ENCODE data around the gene ZC3H13. TPM values are rescaled to one million over a fixed set of nuclear protein-coding genes. Genes with fewer than 3 reads are reported as not detected.

ZC3H13 gene, protein sequence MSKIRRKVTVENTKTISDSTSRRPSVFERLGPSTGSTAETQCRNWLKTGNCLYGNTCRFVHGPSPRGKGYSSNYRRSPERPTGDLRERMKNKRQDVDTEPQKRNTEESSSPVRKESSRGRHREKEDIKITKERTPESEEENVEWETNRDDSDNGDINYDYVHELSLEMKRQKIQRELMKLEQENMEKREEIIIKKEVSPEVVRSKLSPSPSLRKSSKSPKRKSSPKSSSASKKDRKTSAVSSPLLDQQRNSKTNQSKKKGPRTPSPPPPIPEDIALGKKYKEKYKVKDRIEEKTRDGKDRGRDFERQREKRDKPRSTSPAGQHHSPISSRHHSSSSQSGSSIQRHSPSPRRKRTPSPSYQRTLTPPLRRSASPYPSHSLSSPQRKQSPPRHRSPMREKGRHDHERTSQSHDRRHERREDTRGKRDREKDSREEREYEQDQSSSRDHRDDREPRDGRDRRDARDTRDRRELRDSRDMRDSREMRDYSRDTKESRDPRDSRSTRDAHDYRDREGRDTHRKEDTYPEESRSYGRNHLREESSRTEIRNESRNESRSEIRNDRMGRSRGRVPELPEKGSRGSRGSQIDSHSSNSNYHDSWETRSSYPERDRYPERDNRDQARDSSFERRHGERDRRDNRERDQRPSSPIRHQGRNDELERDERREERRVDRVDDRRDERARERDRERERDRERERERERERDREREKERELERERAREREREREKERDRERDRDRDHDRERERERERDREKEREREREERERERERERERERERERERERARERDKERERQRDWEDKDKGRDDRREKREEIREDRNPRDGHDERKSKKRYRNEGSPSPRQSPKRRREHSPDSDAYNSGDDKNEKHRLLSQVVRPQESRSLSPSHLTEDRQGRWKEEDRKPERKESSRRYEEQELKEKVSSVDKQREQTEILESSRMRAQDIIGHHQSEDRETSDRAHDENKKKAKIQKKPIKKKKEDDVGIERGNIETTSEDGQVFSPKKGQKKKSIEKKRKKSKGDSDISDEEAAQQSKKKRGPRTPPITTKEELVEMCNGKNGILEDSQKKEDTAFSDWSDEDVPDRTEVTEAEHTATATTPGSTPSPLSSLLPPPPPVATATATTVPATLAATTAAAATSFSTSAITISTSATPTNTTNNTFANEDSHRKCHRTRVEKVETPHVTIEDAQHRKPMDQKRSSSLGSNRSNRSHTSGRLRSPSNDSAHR (N-terminal part only)
- total RNA-seq: 10 to 100 TPM; 54.3 to 75.3 (median 65.8) TPM
- total RNA-seq (2013): 53.5 TPM

DNA sequence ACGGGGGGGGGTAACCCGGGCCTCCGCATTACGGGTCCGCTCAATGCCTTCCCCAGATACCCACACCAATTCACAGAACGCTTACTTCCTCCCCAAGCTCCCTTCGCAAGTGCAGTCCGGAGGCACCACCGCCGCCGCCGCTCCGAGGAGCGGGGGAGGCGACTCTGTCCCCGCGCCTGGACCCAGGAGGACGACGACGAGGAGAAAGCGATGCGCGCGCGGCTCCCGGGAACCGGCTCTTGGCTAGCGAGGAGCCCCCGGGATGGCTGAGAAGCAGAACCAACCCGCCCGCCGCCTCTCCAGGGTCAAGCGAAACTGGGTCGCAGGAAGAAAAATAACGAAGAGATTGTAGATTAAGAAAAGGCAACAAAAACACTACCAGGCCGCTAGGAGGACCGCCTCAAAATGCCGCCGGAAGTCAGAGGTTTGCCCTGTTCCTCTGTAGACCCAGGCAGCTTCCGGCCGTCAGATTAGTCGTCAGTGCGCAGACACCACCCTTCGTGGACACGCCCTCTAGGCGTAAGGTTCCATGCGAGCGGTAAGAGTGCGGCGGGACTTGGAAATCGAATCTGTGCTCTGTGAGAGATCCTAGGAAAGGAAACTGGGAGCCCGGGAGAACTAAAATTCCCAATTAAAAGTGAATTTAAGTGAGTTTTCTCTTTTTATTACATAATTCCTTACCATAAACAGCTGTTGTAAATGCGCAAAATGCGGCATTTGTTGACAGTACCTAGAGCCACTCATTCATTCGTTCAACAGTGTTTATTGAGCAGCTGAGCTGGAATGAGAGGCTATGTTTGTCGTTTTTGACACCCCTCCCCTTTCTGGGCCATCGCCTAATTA, at the start of gene ZC3H13:
ZC3H13 (minus strand) TSS at position 428 of the 843 bp plus-strand sequence. CDS start 7,239 bp downstream, outside the sequence.
- peak within 1 kb of the TSS; percentile 87 for H3K4me3 Mint-ChIP-seq
- Histone ChIP-seq H3K27me3 (ENCODE audit: control insufficient read depth, insufficient read depth, low read length) (peaks cover 5% of the 10 kb centered on the region), H3K9me3 (ENCODE audit: control insufficient read depth, insufficient read depth, low read length) (no peaks in the 10 kb centered on the region), H3K4me1 (ENCODE audit: control insufficient read depth, insufficient read depth, low read length) (peaks cover 4% of the 10 kb centered on the region), H3K4me3 (ENCODE audit: low read length) (peak within 1 kb of the TSS; percentile 94), H3K36me3 (ENCODE audit: control insufficient read depth, insufficient read depth, low read length) (no peaks in the 10 kb centered on the region), H3K27ac (ENCODE audit: low read length) (peak within 1 kb of the TSS; percentile 97)
- WGBS (ENCODE audit: insufficient coverage): under 1% methylated on average over 57 of the region's 57 CpGs
- no peaks in the 10 kb centered on the region for H3K36me3 Mint-ChIP-seq
- ATAC-seq (peak; percentile 96 to 100 (median 98)), DNase-seq (peak; percentile 85 to 97)
- peaks cover 21 to 24% of the 10 kb centered on the region in 2 donors for H3K4me1 Mint-ChIP-seq
- H3K9me3 Mint-ChIP-seq: no peaks in the 10 kb centered on the region
- intact Hi-C loops (cut with micrococcal nuclease): loop anchor here (1.0 to 10.0 kb wide), 3 partner anchors 74 to 232 kb away; partner anchors contain the start of gene LCP1
- TF ChIP-seq, protein P1, sequence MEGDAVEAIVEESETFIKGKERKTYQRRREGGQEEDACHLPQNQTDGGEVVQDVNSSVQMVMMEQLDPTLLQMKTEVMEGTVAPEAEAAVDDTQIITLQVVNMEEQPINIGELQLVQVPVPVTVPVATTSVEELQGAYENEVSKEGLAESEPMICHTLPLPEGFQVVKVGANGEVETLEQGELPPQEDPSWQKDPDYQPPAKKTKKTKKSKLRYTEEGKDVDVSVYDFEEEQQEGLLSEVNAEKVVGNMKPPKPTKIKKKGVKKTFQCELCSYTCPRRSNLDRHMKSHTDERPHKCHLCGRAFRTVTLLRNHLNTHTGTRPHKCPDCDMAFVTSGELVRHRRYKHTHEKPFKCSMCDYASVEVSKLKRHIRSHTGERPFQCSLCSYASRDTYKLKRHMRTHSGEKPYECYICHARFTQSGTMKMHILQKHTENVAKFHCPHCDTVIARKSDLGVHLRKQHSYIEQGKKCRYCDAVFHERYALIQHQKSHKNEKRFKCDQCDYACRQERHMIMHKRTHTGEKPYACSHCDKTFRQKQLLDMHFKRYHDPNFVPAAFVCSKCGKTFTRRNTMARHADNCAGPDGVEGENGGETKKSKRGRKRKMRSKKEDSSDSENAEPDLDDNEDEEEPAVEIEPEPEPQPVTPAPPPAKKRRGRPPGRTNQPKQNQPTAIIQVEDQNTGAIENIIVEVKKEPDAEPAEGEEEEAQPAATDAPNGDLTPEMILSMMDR (IDR thresholded peaks at IDR 0.05): peak; percentile 41
- H3K27me3 Mint-ChIP-seq (ENCODE audit: low read depth in 2 of 2): peaks cover 28 to 50% of the 10 kb centered on the region in 2 donors
- H3K27ac Mint-ChIP-seq: peak within 1 kb of the TSS; percentile 97 to 98

DNA sequence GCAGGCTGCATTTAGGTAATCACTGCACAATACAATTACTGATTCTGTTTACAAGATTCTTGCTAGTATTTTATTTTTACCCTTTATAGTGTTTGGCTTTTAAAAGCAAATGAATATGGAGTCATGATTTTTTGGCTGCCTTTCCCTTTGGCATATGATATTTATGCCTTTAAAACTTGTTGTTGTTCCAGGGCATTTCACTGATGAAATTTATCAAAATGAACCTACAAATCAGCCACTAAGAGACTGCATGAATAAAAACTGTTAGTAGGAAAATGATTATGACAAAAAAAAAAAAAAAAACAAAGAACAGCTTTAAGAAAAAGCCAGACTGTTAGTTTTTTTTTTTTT, 49.7 kb upstream of the ZC3H13 start:
- Mint-ChIP-seq H3K9me3 (no peaks in the 10 kb centered on the region), H3K36me3 (no peaks in the 10 kb centered on the region), H3K27ac (no peak overlapping the region), H3K4me1 (peaks cover 0 to 5% of the 10 kb centered on the region in 2 donors), H3K27me3 (ENCODE audit: low read depth in 2 of 2) (peaks cover 7 to 9% of the 10 kb centered on the region in 2 donors), H3K4me3 (no peak overlapping the region)
- H3K4me1 ChIP-seq (ENCODE audit: control insufficient read depth, insufficient read depth, low read length): no peaks in the 10 kb centered on the region
- no peak for ATAC-seq
- DNase-seq: no peak
- TF ChIP-seq, protein P1 (IDR thresholded peaks at IDR 0.05): no peak
- no peaks in the 10 kb centered on the region for H3K9me3 ChIP-seq (ENCODE audit: control insufficient read depth, insufficient read depth, low read length)
- intact Hi-C loops (cut with micrococcal nuclease): no loop called here
- no peaks in the 10 kb centered on the region for H3K27me3 ChIP-seq (ENCODE audit: control insufficient read depth, insufficient read depth, low read length)
- no peaks in the 10 kb centered on the region for H3K36me3 ChIP-seq (ENCODE audit: control insufficient read depth, insufficient read depth, low read length)
- H3K27ac ChIP-seq (ENCODE audit: low read length): no peak overlapping the region
- H3K4me3 ChIP-seq (ENCODE audit: low read length): no peak overlapping the region

- H3K36me3 ChIP-seq (ENCODE audit: control insufficient read depth, insufficient read depth, low read length): no peaks in the 10 kb centered on the region
- no peaks in the 10 kb centered on the region for H3K9me3 ChIP-seq (ENCODE audit: control insufficient read depth, insufficient read depth, low read length)
- H3K4me1 Mint-ChIP-seq: no peaks in the 10 kb centered on the region
- H3K4me1 ChIP-seq (ENCODE audit: control insufficient read depth, insufficient read depth, low read length): no peaks in the 10 kb centered on the region
- DNase-seq (no peak), ATAC-seq (no peak)
- H3K27ac Mint-ChIP-seq: no peak overlapping the region
- no peak overlapping the region for H3K4me3 Mint-ChIP-seq
- intact Hi-C loops (cut with micrococcal nuclease): no loop called here
- whole genome bisulfite sequencing (ENCODE audit: insufficient coverage): 82% methylated on average over 6 of the region's 8 CpGs
- H3K27ac ChIP-seq (ENCODE audit: low read length): no peak overlapping the region
- no peaks in the 10 kb centered on the region for H3K36me3 Mint-ChIP-seq
- no peaks in the 10 kb centered on the region for H3K9me3 Mint-ChIP-seq
- no peaks in the 10 kb centered on the region for H3K27me3 ChIP-seq (ENCODE audit: control insufficient read depth, insufficient read depth, low read length)
- TF ChIP-seq, protein P1 (IDR thresholded peaks at IDR 0.05): no peak
- H3K4me3 ChIP-seq (ENCODE audit: low read length): no peak overlapping the region
- H3K27me3 Mint-ChIP-seq (ENCODE audit: low read depth in 2 of 2): peaks cover 4 to 9% of the 10 kb centered on the region in 2 donors
These were observed 49.1 kb upstream of the ZC3H13 start for GRCh38 chr13:46101484-46102254.
